ENCODE data around the gene GTF2F2.
"Not testable (repeated sequence)": the region's sequence is repeated elsewhere in the genome, so short reads cannot be mapped to it uniquely, and the experiment has no call there.

The GTF2F2 gene

DNA sequence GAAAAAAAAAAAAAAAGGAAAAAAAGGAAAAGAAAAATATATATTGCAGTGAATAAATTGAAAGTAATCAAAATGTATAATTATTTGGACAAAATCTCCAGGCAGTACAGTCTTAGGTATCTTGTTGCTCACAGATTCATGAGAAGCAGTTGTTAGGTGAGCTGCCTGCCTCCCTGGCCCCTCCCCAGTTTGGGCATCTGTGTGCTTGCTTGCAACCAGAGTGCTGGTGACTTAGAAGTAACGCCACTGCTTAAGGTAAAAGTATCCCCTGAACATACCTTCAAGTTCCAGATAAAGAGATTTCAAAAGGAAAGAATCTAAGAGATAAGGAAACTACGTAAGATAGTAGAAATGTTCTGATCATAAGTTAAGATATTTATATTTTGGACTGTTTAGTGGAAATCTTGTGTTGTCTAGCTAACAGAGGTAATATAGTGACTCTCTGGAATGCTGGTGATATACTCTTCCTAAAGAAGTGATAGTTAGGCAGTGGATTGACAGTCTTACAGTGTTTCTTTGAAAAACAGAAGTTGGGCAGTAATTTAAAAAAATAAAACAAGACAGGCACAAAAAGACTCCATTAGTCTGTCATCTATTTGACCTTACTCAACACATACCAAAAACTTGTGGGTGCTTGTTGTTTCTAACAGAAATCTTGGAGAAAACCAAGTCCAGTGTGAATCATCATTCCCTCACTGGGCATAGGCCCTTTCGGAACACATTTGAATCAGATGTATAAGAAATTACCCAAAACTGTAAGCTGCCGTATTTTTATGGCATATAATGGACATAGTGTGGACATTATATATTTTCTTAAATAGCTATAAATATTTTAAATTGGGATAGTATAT lies 118.9 kb downstream of the GTF2F2 start:
- no peaks in the 10 kb centered on the region for H3K9me3 ChIP-seq (ENCODE audit: severe bottlenecking)
- DNase-seq = no peak
- H3K27me3 ChIP-seq (ENCODE audit: insufficient read depth, low read depth, severe bottlenecking) = no peaks in the 10 kb centered on the region
- H3K36me3 ChIP-seq = no peaks in the 10 kb centered on the region
- no peak overlapping the region for H3K27ac ChIP-seq
- H3K4me3 ChIP-seq (ENCODE audit: low read depth, low read length) = no peak overlapping the region
- TF ChIP-seq, protein P1, sequence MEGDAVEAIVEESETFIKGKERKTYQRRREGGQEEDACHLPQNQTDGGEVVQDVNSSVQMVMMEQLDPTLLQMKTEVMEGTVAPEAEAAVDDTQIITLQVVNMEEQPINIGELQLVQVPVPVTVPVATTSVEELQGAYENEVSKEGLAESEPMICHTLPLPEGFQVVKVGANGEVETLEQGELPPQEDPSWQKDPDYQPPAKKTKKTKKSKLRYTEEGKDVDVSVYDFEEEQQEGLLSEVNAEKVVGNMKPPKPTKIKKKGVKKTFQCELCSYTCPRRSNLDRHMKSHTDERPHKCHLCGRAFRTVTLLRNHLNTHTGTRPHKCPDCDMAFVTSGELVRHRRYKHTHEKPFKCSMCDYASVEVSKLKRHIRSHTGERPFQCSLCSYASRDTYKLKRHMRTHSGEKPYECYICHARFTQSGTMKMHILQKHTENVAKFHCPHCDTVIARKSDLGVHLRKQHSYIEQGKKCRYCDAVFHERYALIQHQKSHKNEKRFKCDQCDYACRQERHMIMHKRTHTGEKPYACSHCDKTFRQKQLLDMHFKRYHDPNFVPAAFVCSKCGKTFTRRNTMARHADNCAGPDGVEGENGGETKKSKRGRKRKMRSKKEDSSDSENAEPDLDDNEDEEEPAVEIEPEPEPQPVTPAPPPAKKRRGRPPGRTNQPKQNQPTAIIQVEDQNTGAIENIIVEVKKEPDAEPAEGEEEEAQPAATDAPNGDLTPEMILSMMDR (IDR thresholded peaks at IDR 0.05; ENCODE audit: low read depth, low read length) = no peak

DNA sequence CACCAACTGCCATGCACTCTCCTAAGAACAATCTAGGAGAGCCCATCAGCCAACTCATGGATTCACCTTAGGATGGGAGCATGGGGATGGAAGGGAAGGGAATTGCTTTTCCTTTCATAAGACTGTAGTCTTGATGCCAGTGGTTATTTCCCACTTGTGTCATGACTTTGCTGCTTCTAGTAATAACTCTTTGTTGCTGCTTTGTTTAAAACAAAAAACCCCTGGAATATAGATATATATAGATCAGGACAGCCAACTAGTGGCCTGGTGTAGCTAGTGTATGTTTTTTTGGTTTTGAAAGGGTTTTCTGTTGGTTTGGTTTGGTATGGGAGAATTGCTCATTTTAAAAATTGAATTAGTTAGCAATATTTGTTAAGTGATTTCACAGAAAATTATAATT lies 119.8 kb downstream of the GTF2F2 start:
- no peak overlapping the region for H3K27ac ChIP-seq
- no peak overlapping the region for H3K4me3 ChIP-seq (ENCODE audit: low read depth, low read length)
- TF ChIP-seq, protein P1 (IDR thresholded peaks at IDR 0.05; ENCODE audit: low read depth, low read length) = no peak
- DNase-seq = no peak
- no peaks in the 10 kb centered on the region for H3K9me3 ChIP-seq (ENCODE audit: severe bottlenecking)
- no peaks in the 10 kb centered on the region for H3K36me3 ChIP-seq
- H3K27me3 ChIP-seq (ENCODE audit: insufficient read depth, low read depth, severe bottlenecking) = no peaks in the 10 kb centered on the region

DNA sequence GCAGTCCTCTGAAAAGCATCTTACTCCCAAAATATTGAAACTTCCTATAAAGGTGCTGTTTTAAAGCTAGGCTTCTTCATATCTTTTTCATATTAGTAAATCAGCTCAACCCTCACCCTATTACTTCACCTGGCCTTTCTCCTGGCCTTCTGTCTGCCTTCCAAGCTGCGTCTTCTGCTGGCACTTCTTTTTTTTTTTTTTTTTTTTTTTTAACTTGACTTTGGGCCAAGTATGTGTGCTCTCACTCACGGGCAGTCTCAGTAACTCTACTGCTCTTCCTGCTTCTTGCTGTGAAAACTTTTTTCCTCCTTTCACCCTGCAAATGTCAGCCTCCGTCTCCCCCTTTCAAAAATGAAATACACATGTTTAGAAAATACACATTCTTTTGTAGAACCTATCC lies 121.8 kb downstream of the GTF2F2 start:
- TF ChIP-seq, protein P1 (IDR thresholded peaks at IDR 0.05; ENCODE audit: low read depth, low read length) = no peak
- no peaks in the 10 kb centered on the region for H3K27me3 ChIP-seq (ENCODE audit: insufficient read depth, low read depth, severe bottlenecking)
- no peak overlapping the region for H3K27ac ChIP-seq
- no peak overlapping the region for H3K4me3 ChIP-seq (ENCODE audit: low read depth, low read length)
- no peaks in the 10 kb centered on the region for H3K9me3 ChIP-seq (ENCODE audit: severe bottlenecking)
- no peaks in the 10 kb centered on the region for H3K36me3 ChIP-seq
- DNase-seq = no peak

DNA sequence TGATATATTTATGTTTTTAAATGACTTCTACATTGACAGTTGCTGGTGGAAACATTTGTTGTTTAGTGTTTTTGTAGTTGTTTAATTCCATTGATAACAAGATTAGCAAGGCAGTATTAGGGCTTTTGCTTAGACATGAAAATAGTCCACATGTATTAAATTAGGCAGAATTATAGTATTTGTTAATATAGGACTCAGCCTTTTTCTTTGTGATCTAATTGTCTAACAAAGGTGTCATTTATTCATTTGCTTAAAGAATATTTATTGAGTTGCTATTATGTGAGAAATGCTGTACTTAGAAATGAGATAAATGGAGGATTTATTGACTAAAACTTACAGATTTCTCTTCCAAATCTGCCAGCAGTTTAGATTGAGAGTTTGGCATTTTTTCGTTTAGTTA lies 122.2 kb downstream of the GTF2F2 start:
- TF ChIP-seq, protein P1 (IDR thresholded peaks at IDR 0.05; ENCODE audit: low read depth, low read length) = no peak
- no peak overlapping the region for H3K27ac ChIP-seq
- no peaks in the 10 kb centered on the region for H3K27me3 ChIP-seq (ENCODE audit: insufficient read depth, low read depth, severe bottlenecking)
- H3K4me3 ChIP-seq (ENCODE audit: low read depth, low read length) = no peak overlapping the region
- no peak for DNase-seq
- no peaks in the 10 kb centered on the region for H3K9me3 ChIP-seq (ENCODE audit: severe bottlenecking)
- H3K36me3 ChIP-seq = no peaks in the 10 kb centered on the region

DNA sequence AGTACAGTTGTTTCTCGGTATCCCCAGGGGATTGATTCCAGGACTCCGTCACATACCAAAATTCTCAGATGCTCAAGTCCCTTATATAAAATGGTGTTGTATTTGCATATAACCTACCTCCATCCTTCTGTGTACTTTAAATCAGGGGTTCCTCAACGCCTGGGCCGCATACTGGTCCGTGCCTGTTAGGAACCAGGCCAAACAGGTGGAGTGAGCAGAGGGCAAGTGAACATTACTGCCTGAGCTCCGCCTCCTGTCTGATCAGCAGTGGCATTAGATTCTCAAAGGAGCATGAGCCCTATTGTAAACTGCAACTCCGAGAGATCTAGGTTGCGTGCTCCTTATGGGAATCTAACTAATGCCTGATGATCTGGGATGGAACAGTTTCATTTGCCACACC lies 122.8 kb downstream of the GTF2F2 start:
- TF ChIP-seq, protein P1 (IDR thresholded peaks at IDR 0.05; ENCODE audit: low read depth, low read length) = no peak
- H3K27ac ChIP-seq = no peak overlapping the region
- no peaks in the 10 kb centered on the region for H3K9me3 ChIP-seq (ENCODE audit: severe bottlenecking)

DNA sequence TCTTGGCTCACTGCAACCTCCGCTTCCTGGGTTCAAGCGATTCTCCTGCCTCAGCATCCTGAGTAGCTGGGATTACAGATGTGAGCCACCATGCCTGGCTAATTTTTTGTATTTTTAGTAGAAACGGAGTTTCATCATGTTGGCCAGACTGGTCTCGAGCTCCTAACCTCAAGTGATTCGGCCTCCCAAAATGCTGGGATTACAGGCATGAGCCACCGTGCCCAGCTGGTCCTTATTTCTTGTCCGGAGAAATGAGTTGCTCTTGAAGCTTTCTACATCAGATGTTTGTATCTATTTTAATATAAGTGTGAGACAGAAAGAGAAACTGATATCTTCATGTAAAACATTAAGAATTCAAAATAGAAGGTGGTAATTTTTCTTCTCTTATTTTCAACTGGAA lies 124.4 kb downstream of the GTF2F2 start:
- H3K36me3 ChIP-seq; H3K27ac ChIP-seq; DNase-seq; H3K9me3 ChIP-seq (ENCODE audit: severe bottlenecking); H3K4me3 ChIP-seq (ENCODE audit: low read depth, low read length); H3K27me3 ChIP-seq (ENCODE audit: insufficient read depth, low read depth, severe bottlenecking): not testable (repeated sequence)

More for the DNA sequence above, 122.8 kb downstream of the GTF2F2 start:
- no peak for DNase-seq
- H3K36me3 ChIP-seq = no peaks in the 10 kb centered on the region
- H3K4me3 ChIP-seq (ENCODE audit: low read depth, low read length) = no peak overlapping the region
- H3K27me3 ChIP-seq (ENCODE audit: insufficient read depth, low read depth, severe bottlenecking) = no peaks in the 10 kb centered on the region

Data from WERI-Rb-1 (cell line).